ENCODE data around the gene PEX5L.

PEX5L gene

DNA sequence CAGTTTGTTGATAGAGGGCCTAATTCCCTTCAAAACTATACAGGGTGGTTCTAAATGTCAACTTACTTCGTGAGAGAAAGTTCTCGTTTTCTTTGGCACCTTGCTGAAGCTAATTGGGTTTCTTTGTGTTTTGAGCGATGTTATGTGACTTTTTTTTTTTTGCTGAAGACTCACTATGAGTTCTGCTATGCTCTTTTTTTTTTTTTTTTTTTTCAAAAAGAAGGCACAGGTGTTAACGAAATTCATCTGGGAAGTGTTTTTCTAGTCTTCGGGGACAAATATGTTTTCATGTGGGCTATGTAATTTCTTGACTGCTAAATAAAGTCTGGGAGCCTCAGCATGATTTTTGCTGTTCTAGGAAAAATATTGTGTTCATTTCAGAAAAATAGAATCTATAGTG lies 81.5 kb downstream of the PEX5L start:
- no peak for DNase-seq

- no peak for DNase-seq
Observed at GRCh38 chr3:179953993-179954870, 82.5 kb downstream of the PEX5L start.

DNA sequence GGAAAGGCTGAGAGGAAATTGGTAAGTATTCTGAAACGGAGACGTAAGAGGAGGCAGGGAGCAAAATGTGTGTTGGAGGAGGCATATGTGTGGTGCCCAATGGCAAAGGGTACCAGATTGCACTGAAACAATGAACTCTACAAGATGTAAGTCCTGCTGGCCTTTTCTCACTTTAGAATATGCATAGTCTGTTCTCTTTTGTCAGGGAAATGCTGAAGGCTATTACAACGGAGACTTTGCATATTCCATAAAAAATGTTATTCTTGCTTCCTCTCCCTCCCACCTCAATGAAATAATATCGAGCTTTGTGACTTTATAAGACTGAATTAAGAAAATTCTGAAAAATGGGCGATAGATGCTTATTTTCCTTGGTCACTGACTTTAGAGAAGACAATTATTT lies 85.9 kb downstream of the PEX5L start:
- no peak for DNase-seq

DNA sequence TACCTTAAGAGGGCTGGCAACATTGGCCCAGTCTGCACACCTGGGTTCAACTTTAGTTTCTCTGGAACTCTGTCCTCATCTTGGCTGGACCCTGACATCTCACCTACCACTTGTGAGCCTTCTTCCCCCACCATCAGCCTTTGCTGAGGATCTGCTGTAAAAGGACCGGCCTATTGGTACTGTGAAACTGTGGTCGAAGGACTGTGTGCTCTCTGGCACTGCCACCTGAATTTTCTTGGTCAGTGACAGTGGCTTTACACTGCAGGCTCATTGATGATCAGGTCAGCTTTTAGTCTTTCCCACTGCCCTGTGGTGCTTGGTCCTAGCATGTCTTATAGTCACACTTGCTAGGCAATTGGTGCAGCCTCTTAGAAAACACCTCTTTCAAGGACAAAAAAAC lies 86.9 kb downstream of the PEX5L start:
- no peak for DNase-seq

DNA sequence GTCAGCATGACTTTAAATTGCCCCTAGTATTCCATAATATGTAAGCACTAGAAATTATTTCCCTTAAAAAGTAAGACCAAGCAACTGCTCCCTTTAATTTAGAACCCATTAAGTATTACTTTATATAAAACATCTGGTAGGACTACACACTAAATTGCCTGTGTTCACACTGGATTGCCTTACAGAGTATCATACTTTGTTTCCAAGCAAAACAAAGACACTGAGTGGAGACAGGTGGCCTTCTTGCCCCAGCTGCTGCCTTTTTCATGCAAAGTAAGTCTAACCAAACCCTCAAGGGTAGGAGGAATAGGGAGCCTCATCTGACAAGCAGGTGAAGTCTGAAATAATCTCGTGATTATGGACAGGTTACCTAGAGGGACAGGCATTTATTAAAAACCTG lies 87.3 kb downstream of the PEX5L start:
- no peak for DNase-seq

GRCh38 chr3:179948740-179949139 lies 88.0 kb downstream of the PEX5L start:
- DNase-seq = no peak

DNA sequence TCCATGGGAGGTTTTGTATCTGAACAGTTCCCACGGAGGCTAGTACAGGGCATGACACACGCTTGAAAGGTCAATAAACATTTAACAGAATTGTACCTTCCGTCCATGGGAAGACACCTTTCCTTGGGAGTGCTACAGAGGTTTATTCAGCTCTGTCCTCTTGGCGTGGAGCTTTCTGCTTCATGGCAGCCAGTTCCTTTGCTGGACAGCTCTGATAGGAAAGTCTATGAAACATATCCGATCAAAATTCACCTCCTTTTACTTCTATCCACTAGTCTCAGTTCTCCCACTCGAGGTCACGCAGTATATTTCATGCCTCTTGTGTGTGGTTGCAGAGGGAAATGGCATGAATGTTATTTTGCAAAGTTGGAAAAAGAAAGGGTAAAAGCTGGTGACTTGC lies 91.2 kb downstream of the PEX5L start:
- no peak for DNase-seq

GRCh38 chr3:179943117-179943880 lies 93.4 kb downstream of the PEX5L start:
- no peak for DNase-seq

- DNase-seq = no peak
Observed at GRCh38 chr3:179942553-179943075, 94.1 kb downstream of the PEX5L start.

GRCh38 chr3:179935710-179936109 lies 101.0 kb downstream of the PEX5L start:
- DNase-seq = no peak

DNA sequence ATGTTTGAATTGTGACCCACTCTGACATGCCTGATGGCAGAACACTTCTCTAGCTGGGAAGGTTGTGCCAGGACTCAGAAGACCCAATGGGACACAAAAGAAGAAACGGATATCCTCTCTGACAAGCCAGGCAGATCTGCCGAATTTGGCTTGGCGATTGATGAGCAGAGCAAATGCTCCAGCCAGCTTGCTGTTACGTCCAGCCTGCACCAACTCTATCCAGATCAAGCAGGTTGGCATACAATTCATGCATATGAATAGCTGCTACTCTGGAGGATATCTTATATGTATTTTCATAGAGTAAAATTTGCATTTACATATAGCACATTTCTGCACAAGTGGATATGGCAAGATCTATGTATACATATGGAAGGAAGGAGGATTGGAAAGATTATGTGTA lies 102.8 kb downstream of the PEX5L start:
- DNase-seq = no peak

GRCh38 chr3:179933080-179933479 lies 103.7 kb downstream of the PEX5L start:
- no peak for DNase-seq

DNA sequence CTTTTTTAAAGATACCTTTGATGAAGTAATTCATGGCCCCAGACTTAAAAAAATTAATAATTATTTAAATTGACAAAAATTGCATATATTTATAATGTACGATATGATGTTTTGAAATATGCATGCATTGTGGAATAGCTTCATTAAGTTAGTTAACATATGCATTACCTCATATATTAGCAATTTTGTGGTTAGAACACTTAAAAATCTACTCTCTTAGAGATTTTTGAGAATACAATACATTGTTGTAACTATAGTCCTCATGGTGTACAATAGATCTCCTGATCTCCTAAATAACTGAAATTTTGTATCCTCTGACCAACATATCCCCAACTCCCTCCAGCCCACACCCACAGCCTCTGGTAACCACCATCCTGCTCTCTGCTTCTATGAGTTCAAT lies 104.1 kb downstream of the PEX5L start:
- DNase-seq = no peak

GRCh38 chr3:179929091-179929529 lies 107.6 kb downstream of the PEX5L start:
- DNase-seq = peak; percentile 32

GRCh38 chr3:179927191-179927590 lies 109.5 kb downstream of the PEX5L start:
- no peak for DNase-seq

DNA sequence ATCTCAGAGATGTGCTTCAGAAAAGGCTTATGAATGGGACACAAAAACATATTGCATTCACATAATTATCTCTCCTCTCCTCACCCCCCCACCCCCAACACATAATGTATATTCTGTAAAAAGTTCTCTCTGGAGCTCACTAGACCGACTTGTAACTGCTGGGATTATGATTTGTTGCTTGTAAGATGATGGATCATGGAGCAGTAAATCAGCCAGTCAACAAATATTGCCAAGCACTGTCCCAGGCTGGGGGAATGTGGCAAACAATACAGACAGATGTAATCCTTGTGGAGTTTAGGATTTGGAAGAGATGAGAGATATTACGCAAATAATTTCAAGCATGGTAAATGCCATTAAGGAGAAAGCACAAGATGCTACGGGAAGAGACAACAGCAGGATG lies 114.8 kb downstream of the PEX5L start:
- no peak for DNase-seq

GRCh38 chr3:179921500-179921899 lies 115.2 kb downstream of the PEX5L start:
- no peak for DNase-seq

- DNase-seq = no peak
Observed at GRCh38 chr3:179907784-179908482, 128.8 kb downstream of the PEX5L start.

- no peak for DNase-seq
Observed at GRCh38 chr3:179902061-179902460, 134.7 kb downstream of the PEX5L start.

GRCh38 chr3:179898024-179898423 lies 138.7 kb downstream of the PEX5L start:
- peak; percentile 28 for DNase-seq

GRCh38 chr3:179897231-179897630 lies 139.5 kb downstream of the PEX5L start:
- DNase-seq = no peak

- DNase-seq = no peak
Observed at GRCh38 chr3:179896507-179896906, 140.2 kb downstream of the PEX5L start.

DNA sequence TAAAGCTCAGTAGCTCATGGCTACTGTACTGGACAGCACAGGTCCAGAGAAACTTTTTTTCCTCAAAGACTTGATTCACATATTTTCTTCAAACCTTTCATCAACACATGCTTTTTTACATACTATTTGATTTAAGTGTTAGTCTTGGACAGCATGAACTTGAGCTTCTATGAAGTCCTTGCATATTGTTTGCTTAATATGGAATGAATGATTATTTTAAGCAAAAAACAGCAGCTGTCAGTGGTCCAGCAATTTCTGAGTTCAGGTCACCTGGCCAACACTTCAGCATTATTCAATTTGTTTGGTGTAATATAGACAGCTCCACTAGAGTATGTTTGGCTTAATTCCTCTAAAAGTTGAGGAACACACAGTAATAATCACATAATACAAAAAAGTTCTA lies 141.4 kb downstream of the PEX5L start:
- no peak for DNase-seq

Data from CD4-positive, alpha-beta T cell treated with Interleukin-12 subunit alpha and Interleukin-12 subunit beta, for 1 hour (primary cell).